ENCODE results near the gene B4GALT5. TPM values are rescaled to one million over a fixed set of nuclear protein-coding genes. Genes with fewer than 3 reads are reported as not detected.

The B4GALT5 gene
- total RNA-seq, 1 donor from 2014 or later, result 115 TPM

DNA sequence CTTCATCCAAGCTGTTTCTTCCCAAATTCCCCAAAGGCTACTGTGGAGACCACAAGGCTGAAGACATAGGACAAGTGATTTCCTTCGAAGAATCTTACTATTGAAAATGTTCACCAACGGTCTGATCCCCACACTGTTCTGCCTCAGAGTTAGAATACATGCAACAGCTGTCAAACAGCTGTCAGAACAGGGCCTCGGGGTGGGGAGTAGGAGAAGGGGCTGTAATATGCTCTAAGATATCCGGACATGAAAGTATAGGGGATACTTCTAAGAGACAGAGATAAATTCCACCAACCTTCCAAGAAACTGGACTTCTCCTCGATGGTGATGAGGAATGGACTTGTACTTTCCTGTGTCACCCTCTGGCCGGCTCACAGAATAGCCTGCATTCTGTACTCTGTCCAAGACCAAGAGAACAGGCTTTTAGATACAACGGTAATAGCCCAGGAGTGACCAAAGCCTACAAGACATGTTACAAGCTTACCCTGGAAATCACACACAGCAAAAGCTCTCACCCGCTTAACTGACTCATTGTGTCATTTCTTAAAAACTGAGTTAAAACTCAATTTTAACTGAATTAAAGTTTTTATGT is 76.5 kb downstream of the B4GALT5 start:
- H3K4me1 Mint-ChIP-seq (ENCODE audit: unreplicated experiment), result peaks cover 23% of the 10 kb centered on the region
- TF ChIP-seq, protein P1, sequence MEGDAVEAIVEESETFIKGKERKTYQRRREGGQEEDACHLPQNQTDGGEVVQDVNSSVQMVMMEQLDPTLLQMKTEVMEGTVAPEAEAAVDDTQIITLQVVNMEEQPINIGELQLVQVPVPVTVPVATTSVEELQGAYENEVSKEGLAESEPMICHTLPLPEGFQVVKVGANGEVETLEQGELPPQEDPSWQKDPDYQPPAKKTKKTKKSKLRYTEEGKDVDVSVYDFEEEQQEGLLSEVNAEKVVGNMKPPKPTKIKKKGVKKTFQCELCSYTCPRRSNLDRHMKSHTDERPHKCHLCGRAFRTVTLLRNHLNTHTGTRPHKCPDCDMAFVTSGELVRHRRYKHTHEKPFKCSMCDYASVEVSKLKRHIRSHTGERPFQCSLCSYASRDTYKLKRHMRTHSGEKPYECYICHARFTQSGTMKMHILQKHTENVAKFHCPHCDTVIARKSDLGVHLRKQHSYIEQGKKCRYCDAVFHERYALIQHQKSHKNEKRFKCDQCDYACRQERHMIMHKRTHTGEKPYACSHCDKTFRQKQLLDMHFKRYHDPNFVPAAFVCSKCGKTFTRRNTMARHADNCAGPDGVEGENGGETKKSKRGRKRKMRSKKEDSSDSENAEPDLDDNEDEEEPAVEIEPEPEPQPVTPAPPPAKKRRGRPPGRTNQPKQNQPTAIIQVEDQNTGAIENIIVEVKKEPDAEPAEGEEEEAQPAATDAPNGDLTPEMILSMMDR (IDR thresholded peaks at IDR 0.05; ENCODE audit: unreplicated experiment), result no peak
- no peak for DNase-seq (ENCODE audit: low spot score)
- H3K27ac Mint-ChIP-seq (ENCODE audit: unreplicated experiment), result no peak overlapping the region
- H3K4me3 Mint-ChIP-seq (ENCODE audit: unreplicated experiment), result no peak overlapping the region
- peaks cover 60% of the 10 kb centered on the region for H3K36me3 Mint-ChIP-seq (ENCODE audit: low read depth, unreplicated experiment)
- H3K27me3 Mint-ChIP-seq (ENCODE audit: unreplicated experiment), result peaks cover 6% of the 10 kb centered on the region
- no peaks in the 10 kb centered on the region for H3K9me3 Mint-ChIP-seq (ENCODE audit: unreplicated experiment)

DNA sequence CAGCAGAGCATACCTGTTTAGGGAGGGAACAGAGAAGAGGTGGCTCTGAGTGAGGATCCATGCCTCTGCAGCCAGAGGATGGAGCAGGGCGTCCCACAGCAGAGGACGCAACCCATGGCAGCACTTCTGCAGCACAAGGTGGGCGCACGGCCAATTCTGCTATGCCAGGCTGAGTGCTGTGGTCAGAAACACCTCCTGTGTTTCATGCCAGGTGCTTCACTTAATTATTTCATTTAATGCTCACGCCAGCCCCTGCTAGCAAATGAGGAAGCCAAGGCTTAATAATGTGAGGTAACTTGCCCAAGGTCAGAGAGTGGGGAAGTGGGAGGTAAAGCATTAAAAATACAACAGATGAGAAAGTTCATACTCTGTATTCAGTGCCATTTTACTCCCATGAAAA is 77.2 kb downstream of the B4GALT5 start:
- peaks cover 61% of the 10 kb centered on the region for H3K36me3 Mint-ChIP-seq (ENCODE audit: low read depth, unreplicated experiment)
- H3K4me3 Mint-ChIP-seq (ENCODE audit: unreplicated experiment), result no peak overlapping the region
- TF ChIP-seq, protein P1 (IDR thresholded peaks at IDR 0.05; ENCODE audit: unreplicated experiment), result no peak
- peaks cover 12% of the 10 kb centered on the region for H3K27me3 Mint-ChIP-seq (ENCODE audit: unreplicated experiment)
- peaks cover 29% of the 10 kb centered on the region for H3K4me1 Mint-ChIP-seq (ENCODE audit: unreplicated experiment)
- no peak for DNase-seq (ENCODE audit: low spot score)
- H3K27ac Mint-ChIP-seq (ENCODE audit: unreplicated experiment), result no peak overlapping the region
- no peaks in the 10 kb centered on the region for H3K9me3 Mint-ChIP-seq (ENCODE audit: unreplicated experiment)

DNA sequence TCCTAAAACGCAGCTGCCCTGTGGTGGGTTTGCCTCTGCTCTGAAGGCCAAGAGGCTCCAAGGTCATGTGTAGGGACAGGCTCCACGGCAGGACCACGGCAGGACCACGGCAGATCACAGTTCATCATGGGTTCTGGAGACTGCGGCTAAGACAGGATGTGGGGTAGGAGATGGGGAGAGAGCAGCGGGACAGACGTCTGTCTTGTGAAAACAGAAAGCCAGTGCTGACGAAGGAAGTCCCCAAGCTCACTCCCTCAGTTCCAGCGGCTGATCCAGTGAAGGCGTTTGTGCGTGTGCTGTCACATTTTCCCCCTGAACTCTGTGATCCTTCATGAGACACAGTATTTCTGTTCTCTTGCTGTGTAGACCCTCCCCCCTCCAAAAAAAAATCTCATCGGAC is 77.8 kb downstream of the B4GALT5 start:
- DNase-seq (ENCODE audit: low spot score), result no peak
- Mint-ChIP-seq H3K4me3 (ENCODE audit: unreplicated experiment) (peak overlapping the region; percentile 47), H3K27me3 (ENCODE audit: unreplicated experiment) (peaks cover 16% of the 10 kb centered on the region), H3K4me1 (ENCODE audit: unreplicated experiment) (peaks cover 35% of the 10 kb centered on the region), H3K27ac (ENCODE audit: unreplicated experiment) (no peak overlapping the region), H3K36me3 (ENCODE audit: low read depth, unreplicated experiment) (peaks cover 62% of the 10 kb centered on the region), H3K9me3 (ENCODE audit: unreplicated experiment) (no peaks in the 10 kb centered on the region)
- TF ChIP-seq, protein P1 (IDR thresholded peaks at IDR 0.05; ENCODE audit: unreplicated experiment), result no peak

DNA sequence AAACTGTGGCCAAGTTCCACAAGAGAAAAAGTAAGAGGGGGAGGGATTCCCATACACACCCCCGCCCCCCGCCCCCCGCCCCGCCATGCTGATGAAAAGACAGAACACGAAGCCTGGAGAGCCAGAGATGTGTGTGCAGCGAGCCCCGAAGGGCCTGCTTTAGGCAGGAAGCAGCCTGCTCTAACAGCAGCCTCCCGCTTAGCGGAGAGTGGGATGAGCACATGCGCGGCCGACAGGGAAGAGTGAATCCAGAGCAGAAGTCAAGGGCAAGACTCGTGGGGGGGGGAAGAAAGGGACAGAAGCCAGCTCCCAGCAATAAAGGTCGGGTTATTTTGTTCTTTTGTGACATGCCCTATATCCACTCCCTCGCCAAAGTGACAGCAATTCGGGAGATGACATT is 78.5 kb downstream of the B4GALT5 start:
- Mint-ChIP-seq H3K27me3 (ENCODE audit: unreplicated experiment) (peaks cover 16% of the 10 kb centered on the region), H3K9me3 (ENCODE audit: unreplicated experiment) (no peaks in the 10 kb centered on the region), H3K4me3 (ENCODE audit: unreplicated experiment) (no peak overlapping the region), H3K36me3 (ENCODE audit: low read depth, unreplicated experiment) (peaks cover 56% of the 10 kb centered on the region), H3K4me1 (ENCODE audit: unreplicated experiment) (peaks cover 35% of the 10 kb centered on the region), H3K27ac (ENCODE audit: unreplicated experiment) (no peak overlapping the region)
- DNase-seq (ENCODE audit: low spot score), result no peak
- TF ChIP-seq, protein P1 (IDR thresholded peaks at IDR 0.05; ENCODE audit: unreplicated experiment), result no peak

DNA sequence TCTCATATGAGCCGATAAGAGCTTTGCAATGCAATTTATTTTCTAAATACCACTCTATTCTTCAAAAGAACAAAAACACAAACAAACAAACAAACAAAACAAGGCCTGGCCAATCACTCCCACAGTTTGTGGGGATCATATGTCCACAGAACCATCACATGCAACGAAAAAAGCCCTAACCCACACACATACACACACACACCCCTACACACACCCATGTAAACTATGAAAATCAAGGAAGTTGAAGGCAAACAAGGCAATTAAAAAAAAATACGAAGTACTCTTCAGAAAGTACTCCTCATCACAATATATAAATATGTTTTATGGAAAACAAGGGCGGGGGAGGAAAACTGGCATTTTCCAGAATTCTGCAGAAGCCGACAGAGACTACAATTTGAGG is 79.6 kb downstream of the B4GALT5 start:
- TF ChIP-seq, protein P1 (IDR thresholded peaks at IDR 0.05; ENCODE audit: unreplicated experiment), result no peak
- peak overlapping the region; percentile 14 for H3K4me3 Mint-ChIP-seq (ENCODE audit: unreplicated experiment)
- H3K9me3 Mint-ChIP-seq (ENCODE audit: unreplicated experiment), result no peaks in the 10 kb centered on the region
- peaks cover 53% of the 10 kb centered on the region for H3K36me3 Mint-ChIP-seq (ENCODE audit: low read depth, unreplicated experiment)
- DNase-seq (ENCODE audit: low spot score), result no peak
- H3K27me3 Mint-ChIP-seq (ENCODE audit: unreplicated experiment), result peaks cover 16% of the 10 kb centered on the region
- H3K27ac Mint-ChIP-seq (ENCODE audit: unreplicated experiment), result peak overlapping the region; percentile 16
- peaks cover 35% of the 10 kb centered on the region for H3K4me1 Mint-ChIP-seq (ENCODE audit: unreplicated experiment)
